Non-pigmented ciliary epithelial cell (primary cell): Measurements from ENCODE around the gene PRKG1.
"Not testable (repeated sequence)": the region's sequence is repeated elsewhere in the genome, so short reads cannot be mapped to it uniquely, and the experiment has no call there.

Experiments
- DNase-seq: peaks from one replicate; pipeline ENCODE4 v3.0.0-alpha.2; 2010; ENCODE audit warnings: low read depth

The PRKG1 gene

GRCh38 chr10:51427758-51428157 lies 353.5 kb downstream of the PRKG1 start:
- DNase-seq: no peak

- DNase-seq: no peak
Observed at GRCh38 chr10:51430506-51430905, 356.2 kb downstream of the PRKG1 start.

GRCh38 chr10:51433949-51434475 lies 359.7 kb downstream of the PRKG1 start:
- DNase-seq: no peak

- no peak for DNase-seq
Observed at GRCh38 chr10:51436805-51437204, 362.5 kb downstream of the PRKG1 start.

- no peak for DNase-seq
Observed at GRCh38 chr10:51439645-51440044, 365.4 kb downstream of the PRKG1 start.

- no peak for DNase-seq
Observed at GRCh38 chr10:51445588-51445987, 371.3 kb downstream of the PRKG1 start.

- no peak for DNase-seq
Observed at GRCh38 chr10:51447119-51447518, 372.8 kb downstream of the PRKG1 start.

GRCh38 chr10:51455762-51456161 lies 381.5 kb downstream of the PRKG1 start:
- DNase-seq: not testable (repeated sequence)

GRCh38 chr10:51459476-51459875 lies 385.2 kb downstream of the PRKG1 start:
- DNase-seq: no peak

GRCh38 chr10:51462076-51462779 lies 387.9 kb downstream of the PRKG1 start:
- no peak for DNase-seq

GRCh38 chr10:51468424-51468823 lies 394.1 kb downstream of the PRKG1 start:
- no peak for DNase-seq

GRCh38 chr10:51469686-51470085 lies 395.4 kb downstream of the PRKG1 start:
- DNase-seq: no peak

- no peak for DNase-seq
Observed at GRCh38 chr10:51471271-51471670, 397.0 kb downstream of the PRKG1 start.

- no peak for DNase-seq
Observed at GRCh38 chr10:51472154-51472553, 397.9 kb downstream of the PRKG1 start.

GRCh38 chr10:51479711-51480110 lies 405.4 kb downstream of the PRKG1 start:
- no peak for DNase-seq

- no peak for DNase-seq
Observed at GRCh38 chr10:51485668-51486067, 411.4 kb downstream of the PRKG1 start.

- DNase-seq: no peak
Observed at GRCh38 chr10:51487576-51487975, 413.3 kb downstream of the PRKG1 start.

- no peak for DNase-seq
Observed at GRCh38 chr10:51488766-51489408, 414.6 kb downstream of the PRKG1 start.

- no peak for DNase-seq
Observed at GRCh38 chr10:51498424-51498823, 424.1 kb downstream of the PRKG1 start.

- DNase-seq: no peak
Observed at GRCh38 chr10:51501396-51501795, 427.1 kb downstream of the PRKG1 start.

- no peak for DNase-seq
Observed at GRCh38 chr10:51502124-51502523, 427.8 kb downstream of the PRKG1 start.

- DNase-seq: no peak
Observed at GRCh38 chr10:51503378-51503777, 429.1 kb downstream of the PRKG1 start.

GRCh38 chr10:51507476-51507875 lies 433.2 kb downstream of the PRKG1 start:
- no peak for DNase-seq

GRCh38 chr10:51508156-51508555 lies 433.9 kb downstream of the PRKG1 start:
- no peak for DNase-seq
